Uterus (tissue), 2 donors: Measurements from ENCODE around the gene TRIP6.

ENCODE experiments used
- POLR2A ChIP-seq, 2 donors: fragments of 450-650 bp; IDR thresholded peaks; one replicate each; pipeline ENCODE4 v1.6.1; 2016; ENCODE audit warnings: antibody characterized with exemption in 2 of 2, mild to moderate bottlenecking in 1 of 2, moderate library complexity in 1 of 2
- TF ChIP-seq, protein P1 (sequence below), 4 experiments: fragments of 200-600 bp in 2 of 4; fragments of 450-650 bp in 2 of 4; sonication (generic) in 2 of 4; IDR thresholded peaks; one replicate each; pipeline ENCODE4 v1.5.1; 2016 to 2019; ENCODE audit warnings: antibody characterized with exemption in 4 of 4, mild to moderate bottlenecking in 2 of 4, moderate library complexity in 1 of 4

DNA sequence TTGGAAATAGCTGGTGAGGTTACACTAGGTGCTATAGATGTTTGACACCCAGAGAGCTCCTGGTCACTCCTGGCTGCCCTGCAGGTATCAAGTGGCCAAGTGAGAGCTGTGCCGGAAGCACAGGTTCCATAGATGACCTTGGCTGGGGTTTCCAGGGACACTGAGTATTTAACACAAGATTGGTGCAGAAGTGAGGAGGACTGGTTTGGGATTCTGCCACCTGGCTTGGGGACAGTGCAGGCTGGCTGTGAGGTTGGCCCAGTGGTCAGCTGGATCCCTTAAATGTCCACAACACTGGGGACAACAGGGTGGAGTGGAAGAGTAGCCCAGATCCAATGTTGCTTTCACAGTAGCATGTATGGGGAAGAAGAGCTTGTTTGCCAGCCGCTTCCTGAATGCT is 33.8 kb downstream of the TRIP6 start:
- TF ChIP-seq, protein P1, sequence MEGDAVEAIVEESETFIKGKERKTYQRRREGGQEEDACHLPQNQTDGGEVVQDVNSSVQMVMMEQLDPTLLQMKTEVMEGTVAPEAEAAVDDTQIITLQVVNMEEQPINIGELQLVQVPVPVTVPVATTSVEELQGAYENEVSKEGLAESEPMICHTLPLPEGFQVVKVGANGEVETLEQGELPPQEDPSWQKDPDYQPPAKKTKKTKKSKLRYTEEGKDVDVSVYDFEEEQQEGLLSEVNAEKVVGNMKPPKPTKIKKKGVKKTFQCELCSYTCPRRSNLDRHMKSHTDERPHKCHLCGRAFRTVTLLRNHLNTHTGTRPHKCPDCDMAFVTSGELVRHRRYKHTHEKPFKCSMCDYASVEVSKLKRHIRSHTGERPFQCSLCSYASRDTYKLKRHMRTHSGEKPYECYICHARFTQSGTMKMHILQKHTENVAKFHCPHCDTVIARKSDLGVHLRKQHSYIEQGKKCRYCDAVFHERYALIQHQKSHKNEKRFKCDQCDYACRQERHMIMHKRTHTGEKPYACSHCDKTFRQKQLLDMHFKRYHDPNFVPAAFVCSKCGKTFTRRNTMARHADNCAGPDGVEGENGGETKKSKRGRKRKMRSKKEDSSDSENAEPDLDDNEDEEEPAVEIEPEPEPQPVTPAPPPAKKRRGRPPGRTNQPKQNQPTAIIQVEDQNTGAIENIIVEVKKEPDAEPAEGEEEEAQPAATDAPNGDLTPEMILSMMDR (IDR thresholded peaks at IDR 0.05), result no peak
- TF ChIP-seq POLR2A (IDR thresholded peaks at IDR 0.05), result no peak
